NK-92 (cell line): ENCODE measurements around the gene ARMCX4.
"Not testable (repeated sequence)": the region's sequence is repeated elsewhere in the genome, so short reads cannot be mapped to it uniquely, and the experiment has no call there.

Source experiments
- DNase-seq: peaks from one replicate; lab custom pipeline; 2025; ENCODE audit not compliant: unreplicated experiment; lab: John Stamatoyannopoulos, UW

The ARMCX4 gene

GRCh38 chrX:101485212-101485949 lies at the start of gene ARMCX4:
TSS of gene ARMCX4 (plus strand) at chrX:101485456. CDS start at chrX:101488590, 3,134 bp downstream.
- DNase-seq: no peak

GRCh38 chrX:101442085-101442484 lies 43.2 kb upstream of the ARMCX4 start:
- DNase-seq: no peak

DNA sequence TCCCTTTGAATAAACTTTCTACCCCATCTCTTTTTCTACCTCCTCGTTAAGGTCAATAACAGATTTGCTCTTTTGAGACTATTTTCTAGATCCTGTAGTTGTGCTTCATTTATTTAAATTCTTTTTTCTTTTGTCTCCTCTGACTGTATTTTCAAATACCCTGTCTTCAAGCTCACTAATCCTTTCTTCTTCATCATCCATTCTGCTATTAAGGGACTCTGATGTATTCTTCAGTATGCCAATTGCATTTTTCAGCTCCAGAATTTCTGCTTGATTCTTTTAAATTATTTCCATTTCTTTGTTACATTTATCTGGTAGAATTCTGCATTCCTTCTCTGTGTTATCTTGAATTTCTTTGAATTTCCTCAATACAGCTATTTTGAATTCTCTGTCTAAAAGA lies 36.0 kb upstream of the ARMCX4 start:
- no peak for DNase-seq

GRCh38 chrX:101450085-101450484 lies 35.2 kb upstream of the ARMCX4 start:
- no peak for DNase-seq

DNA sequence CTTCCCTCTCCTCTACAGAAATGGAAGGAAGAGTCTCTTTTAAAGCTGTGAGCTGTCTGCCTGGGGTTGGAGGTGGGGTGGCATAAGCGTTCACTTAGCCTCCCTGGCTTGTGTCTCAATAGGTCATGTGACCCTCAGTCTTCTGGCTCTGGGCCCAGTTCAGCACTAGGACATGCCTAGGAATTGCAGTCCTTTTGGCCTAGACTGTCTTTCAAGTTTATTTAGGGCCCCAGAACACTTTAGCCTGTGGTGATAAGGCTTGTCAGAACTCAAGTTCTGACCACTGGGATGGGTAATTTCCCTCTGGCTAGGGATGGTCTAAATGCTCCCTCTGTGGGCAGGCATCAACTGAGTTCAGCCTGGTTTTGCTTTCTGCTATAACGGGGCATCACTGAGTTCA lies 34.3 kb upstream of the ARMCX4 start:
- no peak for DNase-seq

GRCh38 chrX:101452056-101452455 lies 33.2 kb upstream of the ARMCX4 start:
- DNase-seq: no peak

- no peak for DNase-seq
These were observed 24.6 kb upstream of the ARMCX4 start for GRCh38 chrX:101460669-101461068.

DNA sequence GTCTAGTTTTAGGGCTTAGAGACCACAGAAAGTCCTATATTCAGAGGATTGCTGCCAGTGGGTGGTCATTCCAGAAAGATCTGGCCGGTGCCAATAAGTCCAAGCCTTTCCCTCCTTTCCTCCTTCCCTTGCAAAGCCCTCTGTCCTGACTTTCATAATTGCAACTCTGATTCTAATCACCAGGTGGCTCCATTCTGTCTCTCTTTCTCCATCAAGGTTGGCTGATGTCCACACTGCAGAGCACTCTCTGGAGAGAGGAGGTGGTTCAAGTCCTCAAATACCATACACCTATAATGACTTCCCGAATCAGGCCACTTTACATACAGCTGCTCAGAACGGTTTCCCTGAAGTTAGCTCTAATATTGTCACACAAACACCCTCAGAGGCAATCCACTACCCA lies 22.4 kb upstream of the ARMCX4 start:
- DNase-seq: no peak

DNA sequence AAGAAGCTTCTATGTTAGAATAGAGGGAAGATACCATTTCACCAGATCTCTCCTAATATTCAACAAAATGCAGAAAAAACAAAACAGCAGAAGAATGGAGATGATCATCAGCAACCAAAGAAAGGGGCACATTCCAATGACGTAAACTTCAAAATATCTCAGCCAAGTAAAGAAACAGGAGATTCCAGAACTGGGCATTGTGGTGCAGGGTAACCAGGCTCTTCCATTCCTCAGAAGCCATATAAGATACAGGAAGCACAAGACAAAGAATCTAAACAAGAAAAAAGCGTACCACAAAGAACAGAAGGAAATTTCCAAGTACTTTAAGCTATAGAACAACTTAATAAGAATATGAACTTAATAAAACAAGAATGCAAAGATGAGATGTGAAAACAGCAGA lies 6.9 kb upstream of the ARMCX4 start:
- DNase-seq: no peak

DNA sequence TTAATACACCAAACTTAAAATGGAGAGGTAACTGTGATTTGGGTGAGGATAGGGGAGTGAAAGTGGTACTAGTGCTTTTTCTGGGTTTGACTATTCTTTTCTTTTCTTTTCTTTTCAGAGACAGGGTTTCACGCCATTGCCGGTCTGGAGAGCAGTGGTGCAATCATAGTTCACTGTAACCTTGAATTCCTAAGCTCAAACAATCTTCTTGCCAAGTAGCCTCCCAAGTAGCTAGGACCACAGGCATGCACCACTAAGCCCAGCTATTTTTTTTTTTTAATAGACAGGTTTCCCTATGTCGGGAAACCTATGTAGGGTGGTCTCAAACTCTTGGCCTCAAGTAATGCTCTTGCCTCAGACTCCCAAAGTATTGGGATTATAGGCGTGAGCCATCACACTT lies 3.0 kb upstream of the ARMCX4 start:
- DNase-seq: no peak

DNA sequence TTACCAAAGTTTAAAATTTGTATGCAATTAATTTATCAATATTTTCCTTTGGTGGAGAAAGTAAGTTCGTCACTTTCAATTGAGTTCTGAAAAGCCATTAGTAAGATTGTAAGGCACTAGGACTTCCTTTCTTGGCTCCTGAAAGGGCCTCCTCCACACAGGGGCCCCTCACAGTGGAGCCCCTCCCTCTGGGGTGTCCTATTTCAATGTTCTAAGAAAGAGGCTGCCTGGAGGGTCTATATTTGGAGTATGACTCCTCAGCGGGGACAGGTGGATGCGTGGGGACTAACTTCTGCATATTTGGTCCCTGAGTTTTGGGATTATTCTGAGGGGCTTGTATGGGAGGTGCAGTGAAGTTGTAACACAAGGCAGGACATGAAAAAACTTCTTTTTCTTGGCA lies 1.6 kb upstream of the ARMCX4 start:
- no peak for DNase-seq

- DNase-seq: no peak
These were observed 1.1 kb upstream of the ARMCX4 start for GRCh38 chrX:101484135-101484534.

DNA sequence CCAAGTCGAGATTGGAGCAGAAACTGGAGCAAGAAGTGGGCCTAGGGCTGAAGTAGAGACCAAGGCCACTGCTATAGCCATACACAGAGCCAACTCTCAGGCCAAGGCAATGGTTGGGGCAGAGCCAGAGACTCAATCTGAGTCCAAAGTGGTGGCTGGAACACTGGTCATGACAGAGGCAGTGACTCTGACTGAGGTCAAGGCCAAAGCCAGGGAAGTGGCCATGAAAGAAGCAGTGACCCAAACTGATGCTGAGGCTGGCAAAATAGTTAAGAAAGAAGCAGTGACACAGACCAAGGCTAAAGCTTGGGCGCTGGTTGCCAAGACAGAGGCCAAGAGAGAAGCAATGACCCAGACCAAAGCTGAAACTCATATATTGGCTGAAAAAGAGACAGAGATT lies 3.5 kb downstream of the ARMCX4 start:
- DNase-seq: no peak

DNA sequence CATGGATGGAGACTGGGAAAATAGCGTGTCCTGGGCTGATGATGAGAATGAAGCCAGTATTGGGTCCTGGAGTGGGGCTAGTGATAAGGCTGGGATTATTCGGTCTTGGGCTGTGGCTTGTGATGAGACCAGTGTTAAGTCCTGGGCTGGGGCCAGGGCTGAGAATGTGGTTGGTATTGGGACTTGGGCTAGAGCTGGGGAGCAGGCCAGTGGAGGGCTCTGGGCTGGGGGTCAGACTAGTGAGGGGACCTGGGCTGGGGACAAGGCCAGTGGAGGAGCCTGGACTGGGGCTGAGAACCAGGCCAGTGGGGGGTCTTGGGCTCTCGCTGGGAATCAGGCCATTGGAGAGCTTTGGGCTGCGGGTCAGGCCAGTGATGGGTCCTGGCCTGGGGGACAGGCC lies 6.7 kb downstream of the ARMCX4 start:
- DNase-seq: no peak

- DNase-seq: no peak
These were observed 8.0 kb downstream of the ARMCX4 start for GRCh38 chrX:101493225-101493624.

DNA sequence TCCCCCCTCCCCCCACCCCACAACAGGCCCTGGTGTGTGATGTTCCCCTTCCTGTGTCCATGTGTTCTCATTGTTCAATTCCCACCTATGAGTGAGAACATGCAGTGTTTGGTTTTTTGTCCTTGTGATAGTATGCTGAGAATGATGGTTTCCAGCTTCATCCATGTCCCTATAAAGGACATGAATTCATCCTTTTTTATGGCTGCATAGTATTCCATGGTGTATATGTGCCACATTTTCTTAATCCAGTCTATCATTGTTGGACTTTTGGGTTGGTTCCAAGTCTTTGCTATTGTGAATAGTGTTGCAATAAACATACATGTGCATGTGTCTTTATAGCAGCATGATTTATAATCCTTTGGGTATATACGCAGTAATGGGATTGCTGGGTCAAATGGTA lies 17.7 kb downstream of the ARMCX4 start:
- DNase-seq: not testable (repeated sequence)

GRCh38 chrX:101507372-101507771 lies 22.1 kb downstream of the ARMCX4 start:
- DNase-seq: no peak

DNA sequence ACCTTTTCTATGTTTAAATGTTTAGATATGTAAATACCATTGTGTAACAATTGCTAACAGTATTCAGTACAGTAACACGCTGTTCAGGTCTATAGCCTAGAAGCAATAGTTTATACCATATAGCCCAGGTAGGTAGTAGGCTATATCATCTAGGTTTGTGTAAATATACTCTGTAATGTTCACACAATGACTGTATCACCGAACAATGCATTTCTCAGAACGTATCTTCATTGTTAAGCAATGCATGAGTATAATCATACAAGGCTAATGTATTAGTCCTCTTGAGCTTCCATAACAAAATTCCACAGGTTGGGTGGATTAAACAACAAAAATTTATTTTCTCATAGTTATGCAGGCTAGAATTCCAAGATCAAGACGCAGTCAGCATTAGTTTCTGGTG lies 22.7 kb downstream of the ARMCX4 start:
- no peak for DNase-seq

DNA sequence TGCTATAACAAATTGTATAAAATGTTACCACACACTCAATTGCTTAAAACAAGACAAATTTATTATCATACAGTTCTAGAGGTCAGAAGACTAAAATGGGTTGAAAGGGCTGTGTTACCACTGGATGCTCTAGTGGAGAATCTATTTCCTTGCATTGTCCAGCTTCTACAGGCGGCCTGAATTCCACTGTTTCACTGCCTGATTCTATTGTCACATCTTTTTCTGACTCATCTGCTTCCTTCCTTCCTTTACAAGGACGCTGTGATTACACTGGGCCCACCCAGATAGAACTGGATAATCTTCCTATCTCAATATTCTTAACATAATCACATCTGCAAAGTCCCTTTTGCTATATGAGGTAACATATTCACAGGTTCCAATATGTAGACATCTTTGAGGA lies 45.7 kb downstream of the ARMCX4 start:
- DNase-seq: no peak
